ENCODE measurements around the gene OR56B1.

Gene OR56B1

GRCh38 chr11:5695580-5695979 lies 40.7 kb upstream of the OR56B1 start:
- TF ChIP-seq EZH2phosphoT487 (conservative IDR thresholded peaks at IDR 0.05; ENCODE audit: low read length) (no peak), CTCF (IDR thresholded peaks at IDR 0.05; ENCODE audit: insufficient read depth, low read length, poor library complexity, severe bottlenecking) (no peak)
- peaks cover 13% of the 10 kb centered on the region for H3K36me3 ChIP-seq (ENCODE audit: low read length)
- no peaks in the 10 kb centered on the region for H3K9me3 ChIP-seq (ENCODE audit: insufficient read depth, low read length)
- no peaks in the 10 kb centered on the region for H3K27me3 ChIP-seq (ENCODE audit: low read length)
- H3K4me3 ChIP-seq (ENCODE audit: insufficient read depth, low read length, poor library complexity, severe bottlenecking), result no peak overlapping the region
- peaks cover 19% of the 10 kb centered on the region for H3F3A ChIP-seq (ENCODE audit: insufficient read depth)
- H3K4me2 ChIP-seq (ENCODE audit: low read depth, low read length, poor library complexity, severe bottlenecking), result no peak overlapping the region
- no peak overlapping the region for H3K27ac ChIP-seq (ENCODE audit: low read depth, low read length)
- no peaks in the 10 kb centered on the region for H4K20me1 ChIP-seq (ENCODE audit: low read depth, low read length)
- H3K9me2 ChIP-seq (replicated peaks; ENCODE audit: insufficient read depth, low read length), result no peaks in the 10 kb centered on the region
- H2AFZ ChIP-seq (ENCODE audit: low read depth, low read length, severe bottlenecking), result no peak overlapping the region
- H3K79me2 ChIP-seq (ENCODE audit: insufficient read depth, low read length), result peaks cover 28% of the 10 kb centered on the region
- no peak overlapping the region for H3K9ac ChIP-seq (ENCODE audit: low read length)

GRCh38 chr11:5696210-5696609 lies 40.0 kb upstream of the OR56B1 start:
- Histone ChIP-seq H3K27me3 (ENCODE audit: low read length) (no peaks in the 10 kb centered on the region), H3K4me2 (ENCODE audit: low read depth, low read length, poor library complexity, severe bottlenecking) (no peak overlapping the region), H3K9ac (ENCODE audit: low read length) (no peak overlapping the region), H3K4me3 (ENCODE audit: insufficient read depth, low read length, poor library complexity, severe bottlenecking) (no peak overlapping the region), H3K36me3 (ENCODE audit: low read length) (peaks cover 17% of the 10 kb centered on the region), H3K79me2 (ENCODE audit: insufficient read depth, low read length) (peaks cover 22% of the 10 kb centered on the region), H3K27ac (ENCODE audit: low read depth, low read length) (no peak overlapping the region), H3K9me2 (replicated peaks; ENCODE audit: insufficient read depth, low read length) (no peaks in the 10 kb centered on the region), H3F3A (ENCODE audit: insufficient read depth) (peaks cover 21% of the 10 kb centered on the region), H2AFZ (ENCODE audit: low read depth, low read length, severe bottlenecking) (no peak overlapping the region), H4K20me1 (ENCODE audit: low read depth, low read length) (no peaks in the 10 kb centered on the region), H3K9me3 (ENCODE audit: insufficient read depth, low read length) (no peaks in the 10 kb centered on the region)
- TF ChIP-seq CTCF (IDR thresholded peaks at IDR 0.05; ENCODE audit: insufficient read depth, low read length, poor library complexity, severe bottlenecking) (no peak), EZH2phosphoT487 (conservative IDR thresholded peaks at IDR 0.05; ENCODE audit: low read length) (no peak)

- H3F3A ChIP-seq (ENCODE audit: insufficient read depth), result peaks cover 16% of the 10 kb centered on the region
- H3K4me3 ChIP-seq (ENCODE audit: insufficient read depth, low read length, poor library complexity, severe bottlenecking), result no peak overlapping the region
- no peaks in the 10 kb centered on the region for H3K9me3 ChIP-seq (ENCODE audit: insufficient read depth, low read length)
- H3K9ac ChIP-seq (ENCODE audit: low read length), result no peak overlapping the region
- H3K36me3 ChIP-seq (ENCODE audit: low read length), result peaks cover 29% of the 10 kb centered on the region
- H3K27me3 ChIP-seq (ENCODE audit: low read length), result no peaks in the 10 kb centered on the region
- H2AFZ ChIP-seq (ENCODE audit: low read depth, low read length, severe bottlenecking), result no peak overlapping the region
- H3K27ac ChIP-seq (ENCODE audit: low read depth, low read length), result no peak overlapping the region
- no peaks in the 10 kb centered on the region for H3K9me2 ChIP-seq (replicated peaks; ENCODE audit: insufficient read depth, low read length)
- no peaks in the 10 kb centered on the region for H4K20me1 ChIP-seq (ENCODE audit: low read depth, low read length)
- TF ChIP-seq CTCF (IDR thresholded peaks at IDR 0.05; ENCODE audit: insufficient read depth, low read length, poor library complexity, severe bottlenecking), result no peak
- no peak for TF ChIP-seq EZH2phosphoT487 (conservative IDR thresholded peaks at IDR 0.05; ENCODE audit: low read length)
- no peak overlapping the region for H3K4me2 ChIP-seq (ENCODE audit: low read depth, low read length, poor library complexity, severe bottlenecking)
- H3K79me2 ChIP-seq (ENCODE audit: insufficient read depth, low read length), result peaks cover 12% of the 10 kb centered on the region
These were observed 38.0 kb upstream of the OR56B1 start for GRCh38 chr11:5698281-5698680.

Measured in SU-DHL-6 (cell line).